Glutamatergic neuron (in vitro differentiated cells): Measurements from ENCODE around the gene LAMA3. TPM values are rescaled to one million over a fixed set of nuclear protein-coding genes. Genes with fewer than 3 reads are reported as not detected.

Experiments
- DNase-seq: peaks from one replicate; pipeline ENCODE4 v3.0.0; 2022
- H3K27ac Mint-ChIP-seq: one replicate; pipeline ENCODE4 v1.8.0; 2020; ENCODE audit warnings: mild to moderate bottlenecking, mixed read lengths, inconsistent platforms; ENCODE audit not compliant: unreplicated experiment
- H3K27me3 Mint-ChIP-seq: one replicate; pipeline ENCODE4 v1.8.0; 2020; ENCODE audit warnings: mild to moderate bottlenecking, moderate library complexity, mixed read lengths, inconsistent platforms; ENCODE audit not compliant: unreplicated experiment
- H3K36me3 Mint-ChIP-seq: one replicate; pipeline ENCODE4 v1.8.0; 2020; ENCODE audit warnings: mild to moderate bottlenecking, mixed read lengths, inconsistent platforms; ENCODE audit not compliant: unreplicated experiment
- H3K4me1 Mint-ChIP-seq: one replicate; pipeline ENCODE4 v1.8.0; 2020; ENCODE audit warnings: mild to moderate bottlenecking, low read depth, mixed read lengths, inconsistent platforms; ENCODE audit not compliant: unreplicated experiment
- H3K4me3 Mint-ChIP-seq: one replicate; pipeline ENCODE4 v1.8.0; 2020; ENCODE audit warnings: mild to moderate bottlenecking, mixed read lengths, inconsistent platforms; ENCODE audit not compliant: unreplicated experiment
- H3K9me3 Mint-ChIP-seq: one replicate; pipeline ENCODE4 v1.8.0; 2020; ENCODE audit warnings: mild to moderate bottlenecking, moderate library complexity, mixed read lengths, inconsistent platforms; ENCODE audit not compliant: unreplicated experiment
- CTCF ChIP-seq: fragments of 200-600 bp; sonication (generic); IDR thresholded peaks from one replicate; pipeline ENCODE4 v1.5.0; 2021; ENCODE audit not compliant: partially characterized antibody, unreplicated experiment
- total RNA-seq: library from RNA; stranded (reverse); fragmentation: NEBNext Ultra II Directional; extraction: Animal tissue kit (Norgen Biotek cat#: 25700); gene quantifications from one replicate; pipeline ENCODE4 v1.2.1, GENCODE V29; 2021; ENCODE audit not compliant: unreplicated experiment

The LAMA3 gene
- total RNA-seq, 1 donor from 2014 or later, result 2.1 TPM

GRCh38 chr18:23779696-23780303 lies 90.5 kb downstream of the LAMA3 start:
- no peak for DNase-seq
- no peak for TF ChIP-seq CTCF
- Mint-ChIP-seq H3K9me3 (no peaks in the 10 kb centered on the region), H3K4me3 (no peak overlapping the region), H3K4me1 (no peaks in the 10 kb centered on the region), H3K27ac (no peak overlapping the region), H3K36me3 (no peaks in the 10 kb centered on the region), H3K27me3 (peaks cover 1% of the 10 kb centered on the region)

GRCh38 chr18:23784832-23785245 lies 95.6 kb downstream of the LAMA3 start:
- TF ChIP-seq CTCF, result no peak
- H3K4me3 Mint-ChIP-seq, result no peak overlapping the region
- peaks cover 10% of the 10 kb centered on the region for H3K36me3 Mint-ChIP-seq
- no peak overlapping the region for H3K27ac Mint-ChIP-seq
- no peaks in the 10 kb centered on the region for H3K4me1 Mint-ChIP-seq
- peaks cover 1% of the 10 kb centered on the region for H3K27me3 Mint-ChIP-seq
- H3K9me3 Mint-ChIP-seq, result peaks cover 3% of the 10 kb centered on the region
- DNase-seq, result no peak

GRCh38 chr18:23793051-23793450 lies 103.8 kb downstream of the LAMA3 start:
- no peak overlapping the region for H3K4me3 Mint-ChIP-seq
- no peaks in the 10 kb centered on the region for H3K4me1 Mint-ChIP-seq
- no peaks in the 10 kb centered on the region for H3K9me3 Mint-ChIP-seq
- H3K36me3 Mint-ChIP-seq, result no peaks in the 10 kb centered on the region
- H3K27me3 Mint-ChIP-seq, result no peaks in the 10 kb centered on the region
- DNase-seq, result no peak
- TF ChIP-seq CTCF, result no peak
- H3K27ac Mint-ChIP-seq, result no peak overlapping the region

GRCh38 chr18:23793985-23794867 lies 105.0 kb downstream of the LAMA3 start:
- no peak for TF ChIP-seq CTCF
- Mint-ChIP-seq H3K27me3 (no peaks in the 10 kb centered on the region), H3K27ac (no peak overlapping the region), H3K4me1 (no peaks in the 10 kb centered on the region), H3K36me3 (no peaks in the 10 kb centered on the region), H3K4me3 (no peak overlapping the region), H3K9me3 (no peaks in the 10 kb centered on the region)
- DNase-seq, result no peak

- no peak for DNase-seq
- H3K27me3 Mint-ChIP-seq, result no peaks in the 10 kb centered on the region
- no peak for TF ChIP-seq CTCF
- H3K36me3 Mint-ChIP-seq, result no peaks in the 10 kb centered on the region
- no peaks in the 10 kb centered on the region for H3K9me3 Mint-ChIP-seq
- no peak overlapping the region for H3K27ac Mint-ChIP-seq
- H3K4me3 Mint-ChIP-seq, result no peak overlapping the region
- H3K4me1 Mint-ChIP-seq, result no peaks in the 10 kb centered on the region
These were observed 109.0 kb downstream of the LAMA3 start for GRCh38 chr18:23798249-23798648.
